Testis (tissue), 2 donors: Measurements from ENCODE around the gene KLF8.

Source experiments
- POLR2A ChIP-seq: fragments of 450-650 bp; IDR thresholded peaks from one replicate; pipeline ENCODE4 v1.6.1; 2017; ENCODE audit warnings: antibody characterized with exemption, mild to moderate bottlenecking, moderate library complexity
- TF ChIP-seq, protein P1 (sequence below), 3 experiments: fragments of 450-650 bp in 2 of 3; fragments of 200-600 bp in 1 of 3; sonication (generic) in 1 of 3; IDR thresholded peaks; one replicate each; pipeline ENCODE4 v1.5.1; 2016 to 2019; ENCODE audit warnings: antibody characterized with exemption in 3 of 3, mild to moderate bottlenecking in 2 of 3, moderate library complexity in 1 of 3

- TF ChIP-seq, protein P1, sequence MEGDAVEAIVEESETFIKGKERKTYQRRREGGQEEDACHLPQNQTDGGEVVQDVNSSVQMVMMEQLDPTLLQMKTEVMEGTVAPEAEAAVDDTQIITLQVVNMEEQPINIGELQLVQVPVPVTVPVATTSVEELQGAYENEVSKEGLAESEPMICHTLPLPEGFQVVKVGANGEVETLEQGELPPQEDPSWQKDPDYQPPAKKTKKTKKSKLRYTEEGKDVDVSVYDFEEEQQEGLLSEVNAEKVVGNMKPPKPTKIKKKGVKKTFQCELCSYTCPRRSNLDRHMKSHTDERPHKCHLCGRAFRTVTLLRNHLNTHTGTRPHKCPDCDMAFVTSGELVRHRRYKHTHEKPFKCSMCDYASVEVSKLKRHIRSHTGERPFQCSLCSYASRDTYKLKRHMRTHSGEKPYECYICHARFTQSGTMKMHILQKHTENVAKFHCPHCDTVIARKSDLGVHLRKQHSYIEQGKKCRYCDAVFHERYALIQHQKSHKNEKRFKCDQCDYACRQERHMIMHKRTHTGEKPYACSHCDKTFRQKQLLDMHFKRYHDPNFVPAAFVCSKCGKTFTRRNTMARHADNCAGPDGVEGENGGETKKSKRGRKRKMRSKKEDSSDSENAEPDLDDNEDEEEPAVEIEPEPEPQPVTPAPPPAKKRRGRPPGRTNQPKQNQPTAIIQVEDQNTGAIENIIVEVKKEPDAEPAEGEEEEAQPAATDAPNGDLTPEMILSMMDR (IDR thresholded peaks at IDR 0.05): no peak
- TF ChIP-seq POLR2A: no peak
These were observed 3.2 kb upstream of the KLF8 start for GRCh38 chrX:56228914-56229313.
